Non-pigmented ciliary epithelial cell (primary cell): Measurements from ENCODE around the gene MACROH2A2.
"Not testable (repeated sequence)": the region's sequence is repeated elsewhere in the genome, so short reads cannot be mapped to it uniquely, and the experiment has no call there.

Source experiments
- DNase-seq: peaks from one replicate; pipeline ENCODE4 v3.0.0-alpha.2; 2010; ENCODE audit warnings: low read depth

Gene MACROH2A2

DNA sequence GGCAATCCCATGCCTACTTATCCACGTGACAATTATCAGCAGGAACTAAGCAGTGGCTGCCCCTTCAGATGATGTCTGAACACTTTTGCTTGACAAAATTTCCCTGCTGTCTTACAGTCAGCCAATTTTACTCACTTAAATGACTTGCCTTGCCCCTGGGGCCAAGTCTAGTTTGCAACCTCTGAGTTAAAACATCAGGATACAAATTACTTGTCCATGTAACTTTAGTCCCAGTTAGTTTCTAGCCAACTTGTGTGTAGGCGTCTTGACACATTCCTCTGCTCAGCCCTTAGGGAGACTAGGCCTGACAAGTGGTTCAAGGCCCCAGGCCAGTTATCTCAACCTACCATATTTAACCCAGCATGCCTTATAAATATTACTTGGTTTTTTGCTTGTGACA lies 105.5 kb downstream of the MACROH2A2 start:
- DNase-seq: no peak

DNA sequence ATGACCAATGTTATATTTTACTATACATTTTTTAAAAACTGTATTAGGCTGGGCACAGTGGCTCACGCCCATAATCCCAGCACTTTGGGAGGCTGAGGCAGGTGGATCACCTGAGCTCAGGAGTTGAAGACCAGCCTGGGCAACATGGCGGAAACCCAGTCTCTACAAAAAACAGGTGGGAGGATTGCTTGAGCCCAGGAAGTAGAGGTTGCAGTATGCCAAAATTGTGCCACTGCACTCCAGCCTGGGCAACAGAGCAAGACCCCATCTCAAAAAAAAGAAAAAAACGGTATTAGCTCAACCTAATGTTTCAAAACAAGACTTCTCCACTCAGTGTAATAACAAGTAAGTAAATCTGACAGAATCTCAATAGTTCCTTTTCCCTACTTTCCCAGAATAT lies 106.7 kb downstream of the MACROH2A2 start:
- not testable (repeated sequence) for DNase-seq

DNA sequence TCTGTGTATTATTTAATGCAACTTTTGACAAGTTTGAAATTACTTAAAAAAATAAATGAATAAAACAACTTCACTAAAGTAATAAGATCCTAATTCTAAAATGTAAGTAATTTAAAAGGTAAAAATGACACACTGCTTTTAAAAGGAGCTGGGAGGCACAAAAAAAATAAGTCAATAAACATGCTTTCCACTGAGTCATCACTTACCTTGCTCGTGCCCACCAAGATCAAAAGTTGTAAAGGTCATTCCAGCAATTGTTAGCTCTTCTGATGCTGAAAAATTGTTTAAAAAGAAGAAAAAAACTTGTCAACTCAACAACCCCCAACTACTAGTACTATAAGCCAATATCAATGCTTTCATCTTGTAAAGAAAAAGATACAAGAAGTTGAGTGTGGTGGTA lies 108.2 kb downstream of the MACROH2A2 start:
- DNase-seq: no peak
